Chondrocyte (in vitro differentiated cells): ENCODE results near the gene C2. TPM values are rescaled to one million over a fixed set of nuclear protein-coding genes. Genes with fewer than 3 reads are reported as not detected.
A peak's percentile ranks its signal among the peaks of the same experiment; 100 is the strongest.

ENCODE experiments used
- DNase-seq: peaks from one replicate; pipeline ENCODE4 v3.0.0; 2021; ENCODE audit warnings: mixed read lengths, low spot score
- H3K27ac Mint-ChIP-seq: one replicate; pipeline ENCODE4 v1.8.0; 2021; ENCODE audit warnings: mild to moderate bottlenecking, moderate library complexity, mixed read lengths; ENCODE audit not compliant: unreplicated experiment
- H3K27me3 Mint-ChIP-seq: 2 replicates; pipeline ENCODE4 v1.8.0; 2021; ENCODE audit warnings: low read depth, mixed read lengths
- H3K36me3 Mint-ChIP-seq: 2 replicates; pipeline ENCODE4 v1.8.0; 2021; ENCODE audit warnings: low read depth, mixed read lengths
- H3K4me1 Mint-ChIP-seq: 2 replicates; pipeline ENCODE4 v1.8.0; 2021; ENCODE audit warnings: low read depth, mild to moderate bottlenecking, mixed read lengths
- H3K4me3 Mint-ChIP-seq: one replicate; pipeline ENCODE4 v1.8.0; 2021; ENCODE audit warnings: mild to moderate bottlenecking, moderate library complexity, mixed read lengths; ENCODE audit not compliant: unreplicated experiment
- H3K9me3 Mint-ChIP-seq: 2 replicates; pipeline ENCODE4 v1.8.0; 2021; ENCODE audit warnings: low read depth, mixed read lengths
- CTCF ChIP-seq: fragments of 200-600 bp; sonication (generic); IDR thresholded peaks from 2 replicates; pipeline ENCODE4 v1.5.0; 2021; ENCODE audit warnings: antibody characterized with exemption, mild to moderate bottlenecking, moderate library complexity
- total RNA-seq: library from RNA; stranded (reverse); gene quantifications from 3 replicates; pipeline ENCODE4 v1.2.1, GENCODE V29; 2021

C2 gene
- total RNA-seq, 1 donor from 2014 or later: 0.52 TPM

GRCh38 chr6:31933537-31933936 lies 6.0 kb downstream of the C2 start:
- Mint-ChIP-seq H3K36me3 (no peaks in the 10 kb centered on the region), H3K4me3 (no peak overlapping the region), H3K27me3 (peaks cover 9% of the 10 kb centered on the region), H3K9me3 (no peaks in the 10 kb centered on the region), H3K4me1 (no peaks in the 10 kb centered on the region), H3K27ac (no peak overlapping the region)
- TF ChIP-seq CTCF: no peak
- no peak for DNase-seq

DNA sequence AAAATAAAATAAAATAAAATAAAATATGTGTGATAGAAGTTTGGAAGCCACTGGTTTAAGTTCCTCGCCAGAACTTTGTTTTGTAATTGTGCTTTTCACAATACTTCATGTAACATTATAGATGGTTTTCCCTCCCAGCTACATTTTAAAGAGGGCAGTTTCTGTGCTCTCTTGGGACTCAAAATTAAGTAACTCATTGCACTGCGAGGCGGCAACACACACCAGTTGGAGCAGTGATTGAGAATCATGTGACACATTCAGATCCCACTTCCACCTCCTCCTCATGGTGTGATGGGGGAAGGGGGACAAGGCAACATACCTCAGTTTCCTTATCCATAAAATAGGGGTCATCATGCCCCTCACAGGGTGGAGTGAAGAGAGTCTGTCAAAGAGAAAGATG lies 7.5 kb downstream of the C2 start:
- Mint-ChIP-seq H3K4me3 (no peak overlapping the region), H3K4me1 (peaks cover under 1% of the 10 kb centered on the region), H3K36me3 (no peaks in the 10 kb centered on the region), H3K9me3 (no peaks in the 10 kb centered on the region), H3K27me3 (peaks cover 9% of the 10 kb centered on the region), H3K27ac (no peak overlapping the region)
- DNase-seq: no peak
- TF ChIP-seq CTCF: no peak

- Mint-ChIP-seq H3K27me3 (peaks cover 9% of the 10 kb centered on the region), H3K36me3 (no peaks in the 10 kb centered on the region), H3K4me1 (peaks cover 9% of the 10 kb centered on the region), H3K27ac (no peak overlapping the region), H3K4me3 (no peak overlapping the region), H3K9me3 (no peaks in the 10 kb centered on the region)
- TF ChIP-seq CTCF: no peak
- DNase-seq: no peak
Observed at GRCh38 chr6:31935823-31936222, 8.3 kb downstream of the C2 start.

DNA sequence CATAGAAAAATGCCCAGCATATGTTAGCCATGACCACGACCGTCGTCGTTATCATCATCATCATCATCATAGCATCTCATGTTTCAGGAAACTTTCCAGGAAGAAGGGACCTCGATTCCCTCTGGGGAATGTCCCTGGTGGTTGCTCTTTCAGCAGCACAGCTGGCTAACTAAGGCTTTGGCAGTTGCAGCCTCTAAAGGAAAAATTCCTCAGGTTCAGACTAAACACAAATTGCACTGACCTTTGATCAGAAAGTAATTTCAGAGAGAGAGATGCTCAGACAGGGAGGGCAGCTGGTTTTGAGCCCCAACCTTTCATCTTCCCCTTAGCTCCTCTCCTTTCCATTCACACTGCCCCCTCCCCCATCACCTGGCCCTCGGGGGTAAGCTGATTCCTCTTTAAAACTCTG lies 12.7 kb downstream of the C2 start:
- Mint-ChIP-seq H3K4me3 (peak overlapping the region; percentile 8), H3K27ac (peak overlapping the region; percentile 73), H3K27me3 (peaks cover 3% of the 10 kb centered on the region), H3K36me3 (peaks cover 2% of the 10 kb centered on the region), H3K9me3 (no peaks in the 10 kb centered on the region), H3K4me1 (peaks cover 17% of the 10 kb centered on the region)
- TF ChIP-seq CTCF: no peak
- no peak for DNase-seq

DNA sequence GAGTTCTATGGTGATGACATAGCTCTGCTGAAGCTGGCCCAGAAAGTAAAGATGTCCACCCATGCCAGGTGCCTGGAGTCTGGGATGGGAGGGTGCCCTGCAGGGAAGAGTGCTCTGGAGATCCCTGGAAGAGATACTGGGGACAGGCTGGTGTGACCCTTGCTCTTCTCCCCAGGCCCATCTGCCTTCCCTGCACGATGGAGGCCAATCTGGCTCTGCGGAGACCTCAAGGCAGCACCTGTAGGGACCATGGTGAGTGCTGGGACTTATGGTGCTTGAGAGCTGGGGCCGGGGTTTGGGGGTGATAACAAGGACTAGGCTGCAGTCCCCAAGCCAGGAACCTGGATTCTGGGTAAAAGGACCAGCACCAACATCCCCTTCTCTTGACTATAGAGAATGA lies 16.2 kb downstream of the C2 start:
- no peaks in the 10 kb centered on the region for H3K9me3 Mint-ChIP-seq
- TF ChIP-seq CTCF: no peak
- H3K4me3 Mint-ChIP-seq: no peak overlapping the region
- peaks cover 32% of the 10 kb centered on the region for H3K4me1 Mint-ChIP-seq
- peaks cover 3% of the 10 kb centered on the region for H3K27me3 Mint-ChIP-seq
- H3K27ac Mint-ChIP-seq: no peak overlapping the region
- no peak for DNase-seq
- H3K36me3 Mint-ChIP-seq: peaks cover 2% of the 10 kb centered on the region
